ENCODE data around the gene ABCA10.

DNA sequence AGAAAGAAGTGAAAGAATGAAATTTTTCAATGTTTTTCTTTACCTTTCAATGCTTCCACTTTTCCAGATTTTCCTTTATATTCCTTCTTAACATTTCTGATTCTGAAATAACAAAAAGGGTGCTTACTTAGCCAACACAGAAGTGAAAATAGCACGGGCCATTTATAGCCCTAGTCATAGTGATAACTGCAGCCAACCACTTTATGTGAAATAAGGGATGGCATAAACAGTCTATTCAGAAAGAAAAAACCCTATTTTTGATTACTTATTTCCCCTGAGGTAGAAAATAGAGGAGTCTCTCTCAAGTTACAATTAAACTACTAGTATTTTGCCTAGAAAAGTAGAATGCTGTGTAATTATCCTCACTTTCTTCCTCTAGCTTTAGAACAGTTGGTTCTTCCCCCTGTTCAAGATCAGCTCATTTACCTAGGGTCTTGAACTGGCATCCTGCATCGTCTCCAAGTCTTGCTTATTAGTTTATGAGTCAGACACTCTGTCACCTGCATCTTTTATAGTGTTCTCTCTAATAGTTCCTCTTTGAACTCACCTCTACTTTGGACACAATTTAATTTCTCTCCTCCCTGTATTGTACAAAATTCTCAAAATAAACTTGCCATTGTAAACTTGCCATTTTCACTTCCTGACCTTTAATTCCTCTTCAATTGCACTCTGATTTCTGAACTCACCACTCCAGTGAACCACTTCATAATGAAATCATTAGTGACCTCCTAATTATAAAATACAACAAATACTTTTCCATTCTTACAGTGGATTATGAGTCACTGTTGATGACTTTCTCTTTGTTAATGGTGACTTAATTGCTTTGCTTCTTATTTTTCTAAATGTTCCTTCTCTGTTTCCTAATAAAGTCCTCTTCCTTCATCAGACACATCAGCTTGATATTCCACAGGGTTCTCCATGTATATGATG, 110.5 kb downstream of the ABCA10 start:
- TF ChIP-seq, protein P1, sequence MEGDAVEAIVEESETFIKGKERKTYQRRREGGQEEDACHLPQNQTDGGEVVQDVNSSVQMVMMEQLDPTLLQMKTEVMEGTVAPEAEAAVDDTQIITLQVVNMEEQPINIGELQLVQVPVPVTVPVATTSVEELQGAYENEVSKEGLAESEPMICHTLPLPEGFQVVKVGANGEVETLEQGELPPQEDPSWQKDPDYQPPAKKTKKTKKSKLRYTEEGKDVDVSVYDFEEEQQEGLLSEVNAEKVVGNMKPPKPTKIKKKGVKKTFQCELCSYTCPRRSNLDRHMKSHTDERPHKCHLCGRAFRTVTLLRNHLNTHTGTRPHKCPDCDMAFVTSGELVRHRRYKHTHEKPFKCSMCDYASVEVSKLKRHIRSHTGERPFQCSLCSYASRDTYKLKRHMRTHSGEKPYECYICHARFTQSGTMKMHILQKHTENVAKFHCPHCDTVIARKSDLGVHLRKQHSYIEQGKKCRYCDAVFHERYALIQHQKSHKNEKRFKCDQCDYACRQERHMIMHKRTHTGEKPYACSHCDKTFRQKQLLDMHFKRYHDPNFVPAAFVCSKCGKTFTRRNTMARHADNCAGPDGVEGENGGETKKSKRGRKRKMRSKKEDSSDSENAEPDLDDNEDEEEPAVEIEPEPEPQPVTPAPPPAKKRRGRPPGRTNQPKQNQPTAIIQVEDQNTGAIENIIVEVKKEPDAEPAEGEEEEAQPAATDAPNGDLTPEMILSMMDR (IDR thresholded peaks at IDR 0.05): no peak
- TF ChIP-seq ZFX (IDR thresholded peaks at IDR 0.05; ENCODE audit: borderline replicate concordance): no peak

All from 22Rv1 (cell line).